ENCODE measurements around the gene ALPP.

The ALPP gene

GRCh38 chr2:232415138-232415690 is 36.7 kb downstream of the ALPP start:
- H3K4me3 ChIP-seq (ENCODE audit: low read length) = no peak overlapping the region
- H3K27ac ChIP-seq (ENCODE audit: low read depth, low read length) = no peak overlapping the region; the same call in 1 of the 2 replicates
- H3K4me1 ChIP-seq (ENCODE audit: insufficient read depth, low read length) = 0 out of 2 replicates have a peak, but pooled peaks cover 3% of the 10 kb centered on the region
- H3K9me3 ChIP-seq (ENCODE audit: insufficient read depth, low read depth, low read length) = no peaks in the 10 kb centered on the region
- peaks cover 29% of the 10 kb centered on the region for H3K36me3 ChIP-seq (ENCODE audit: insufficient read depth, low read length)
- WGBS = 94% methylated on average over 8 of the region's 8 CpGs
- peaks cover 31% of the 10 kb centered on the region for H3K27me3 ChIP-seq (ENCODE audit: insufficient read depth, low read length)
- H3K9ac ChIP-seq (ENCODE audit: low read depth, low read length) = no peak overlapping the region

DNA sequence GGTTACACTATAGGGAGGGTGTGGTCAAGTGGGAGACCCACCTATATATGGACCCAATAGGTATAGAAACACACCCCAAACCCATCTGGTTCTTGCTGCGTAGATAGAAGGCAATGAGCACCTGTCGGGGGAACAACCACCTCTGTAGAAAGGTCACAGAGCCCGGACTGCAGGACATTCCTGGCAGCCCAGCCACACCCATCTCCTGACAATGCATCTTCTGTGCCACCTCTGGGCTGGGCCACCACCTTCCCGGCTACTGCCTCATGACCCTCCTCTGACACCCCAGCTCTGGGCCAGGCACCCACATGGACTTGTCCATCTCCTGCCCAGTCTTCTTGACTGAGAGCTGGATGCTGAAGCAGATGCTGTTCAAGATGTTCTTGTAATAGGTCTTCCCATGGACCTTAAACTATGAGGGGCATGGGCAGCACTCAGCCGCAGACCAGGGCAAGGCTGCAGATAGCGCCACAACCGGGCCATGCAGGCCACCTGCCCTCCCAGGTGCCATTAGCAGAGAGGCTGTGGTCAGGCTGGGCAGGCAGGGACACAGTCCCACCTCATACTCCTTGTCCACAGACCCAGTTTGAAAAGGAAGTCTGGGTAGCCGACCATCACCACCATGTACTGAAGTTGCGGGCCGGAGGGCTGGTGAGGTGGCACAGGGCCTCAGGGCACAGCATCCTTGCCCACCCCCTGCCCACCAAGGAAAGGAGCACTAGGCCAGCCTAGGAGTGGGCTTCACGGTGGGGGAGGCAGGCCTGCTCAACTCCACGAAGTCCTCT is 37.4 kb downstream of the ALPP start:
- no peak overlapping the region for H3K27ac ChIP-seq (ENCODE audit: low read depth, low read length)
- H3K9me3 ChIP-seq (ENCODE audit: insufficient read depth, low read depth, low read length) = no peaks in the 10 kb centered on the region
- peaks cover 38% of the 10 kb centered on the region for H3K27me3 ChIP-seq (ENCODE audit: insufficient read depth, low read length)
- no peak overlapping the region for H3K9ac ChIP-seq (ENCODE audit: low read depth, low read length)
- H3K4me1 ChIP-seq (ENCODE audit: insufficient read depth, low read length) = 0 out of 2 replicates have a peak, but pooled peaks cover 3% of the 10 kb centered on the region
- no peak overlapping the region for H3K4me3 ChIP-seq (ENCODE audit: low read length)
- 95% methylated on average over 12 of the region's 12 CpGs for WGBS
- peaks cover 29% of the 10 kb centered on the region for H3K36me3 ChIP-seq (ENCODE audit: insufficient read depth, low read length)

GRCh38 chr2:232416521-232417470 is 38.2 kb downstream of the ALPP start:
- 95% methylated on average over 17 of the region's 17 CpGs for WGBS
- Histone ChIP-seq H3K4me3 (ENCODE audit: low read length) (no peak overlapping the region), H3K4me1 (ENCODE audit: insufficient read depth, low read length) (peaks cover 8% of the 10 kb centered on the region), H3K9ac (ENCODE audit: low read depth, low read length) (no peak overlapping the region), H3K9me3 (ENCODE audit: insufficient read depth, low read depth, low read length) (no peaks in the 10 kb centered on the region), H3K36me3 (ENCODE audit: insufficient read depth, low read length) (peaks cover 29% of the 10 kb centered on the region), H3K27ac (ENCODE audit: low read depth, low read length) (no peak overlapping the region), H3K27me3 (ENCODE audit: insufficient read depth, low read length) (peaks cover 47% of the 10 kb centered on the region)

DNA sequence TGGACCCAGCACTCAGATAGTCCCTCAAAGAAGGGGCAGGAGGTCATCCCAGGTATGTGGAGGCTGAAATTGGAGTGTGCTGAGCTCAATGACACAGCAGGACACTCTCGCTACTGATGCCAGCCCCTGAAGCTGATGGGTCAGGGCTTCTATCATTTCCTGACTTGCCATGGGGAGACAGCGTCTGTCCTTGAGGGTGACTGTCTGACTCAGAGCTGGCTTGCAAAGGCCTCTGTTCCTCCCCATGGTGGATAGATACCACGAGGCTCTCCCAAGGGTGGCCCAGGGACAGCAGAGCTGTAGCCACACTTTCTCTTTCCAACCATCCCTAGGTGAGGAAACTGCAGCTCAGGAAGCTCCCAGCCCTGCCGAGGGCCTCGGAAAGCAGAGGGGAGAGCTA is 38.9 kb downstream of the ALPP start:
- Histone ChIP-seq H3K27me3 (ENCODE audit: insufficient read depth, low read length) (peaks cover 54% of the 10 kb centered on the region), H3K9ac (ENCODE audit: low read depth, low read length) (no peak overlapping the region), H3K9me3 (ENCODE audit: insufficient read depth, low read depth, low read length) (no peaks in the 10 kb centered on the region), H3K4me1 (ENCODE audit: insufficient read depth, low read length) (peaks cover 15% of the 10 kb centered on the region), H3K4me3 (ENCODE audit: low read length) (no peak overlapping the region), H3K27ac (ENCODE audit: low read depth, low read length) (no peak overlapping the region), H3K36me3 (ENCODE audit: insufficient read depth, low read length) (peaks cover 29% of the 10 kb centered on the region)
- WGBS = 88% methylated on average over 5 of the region's 5 CpGs

DNA sequence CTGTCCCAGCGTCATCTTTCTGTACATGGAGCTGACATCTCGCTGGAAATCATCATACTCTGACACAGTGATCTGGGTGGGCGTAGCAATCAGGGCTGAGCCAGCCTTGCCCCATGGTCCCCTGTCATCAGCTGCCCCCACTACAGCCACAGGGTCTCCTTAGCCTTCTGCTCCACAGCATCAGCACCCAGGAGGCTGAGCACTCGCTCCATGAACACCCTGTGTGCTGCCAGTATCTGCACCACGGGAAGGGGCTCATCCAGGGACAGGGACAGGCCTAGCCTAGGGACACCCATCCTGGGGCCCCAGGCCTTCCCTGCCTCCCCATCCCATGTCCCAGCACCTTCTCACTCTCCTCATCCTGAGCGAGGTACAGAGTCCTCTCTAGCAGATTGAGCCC is 39.5 kb downstream of the ALPP start:
- WGBS = 84% methylated on average over 6 of the region's 6 CpGs
- 0 out of 2 replicates have a peak overlapping the region, but pooled peaks have one; percentile 77 for H3K9ac ChIP-seq (ENCODE audit: low read depth, low read length)
- no peaks in the 10 kb centered on the region for H3K9me3 ChIP-seq (ENCODE audit: insufficient read depth, low read depth, low read length)
- peaks cover 18% of the 10 kb centered on the region for H3K4me1 ChIP-seq (ENCODE audit: insufficient read depth, low read length)
- no peak overlapping the region for H3K27ac ChIP-seq (ENCODE audit: low read depth, low read length)
- peaks cover 56% of the 10 kb centered on the region for H3K27me3 ChIP-seq (ENCODE audit: insufficient read depth, low read length)
- peak overlapping the region; percentile 75 for H3K4me3 ChIP-seq (ENCODE audit: low read length)
- H3K36me3 ChIP-seq (ENCODE audit: insufficient read depth, low read length) = peaks cover 25% of the 10 kb centered on the region

DNA sequence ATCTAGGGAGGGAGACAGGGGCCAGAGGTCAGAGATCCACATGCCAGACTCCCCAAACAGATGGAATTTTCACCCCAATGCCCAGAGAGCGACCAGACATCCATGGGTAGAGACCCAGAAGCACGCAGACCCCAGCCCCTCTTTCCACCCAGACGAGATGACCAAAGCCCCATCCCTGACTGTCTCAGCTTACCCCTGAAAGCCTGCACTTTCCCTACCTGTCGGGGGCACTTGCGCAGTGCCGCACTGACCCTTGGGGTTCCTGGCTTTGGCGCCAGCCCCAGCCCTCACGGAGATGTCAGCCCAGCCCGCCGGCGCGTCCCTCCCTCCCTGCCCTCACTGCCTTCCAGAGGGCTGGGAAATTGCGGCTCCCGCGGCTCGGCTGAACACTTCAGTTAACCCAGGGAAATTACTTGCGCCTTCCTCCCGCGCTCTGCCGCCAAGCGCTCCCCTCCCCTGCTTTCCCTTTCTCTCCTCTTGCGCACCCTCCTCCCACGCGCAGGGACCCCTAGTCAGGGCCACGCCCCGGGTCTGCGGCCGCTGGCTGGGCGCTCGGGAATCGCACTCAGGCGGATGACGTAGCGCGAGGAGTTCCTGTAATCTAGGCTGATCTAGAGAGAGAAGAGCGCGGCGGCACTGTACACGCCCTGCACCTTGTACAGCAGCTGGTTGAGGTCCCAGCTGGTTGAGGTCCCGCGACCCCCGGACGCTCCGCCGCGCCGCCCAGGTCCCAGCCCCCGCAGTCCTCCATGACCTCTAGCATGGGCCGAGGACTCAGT is 40.1 kb downstream of the ALPP start:
- Histone ChIP-seq H3K27ac (ENCODE audit: low read depth, low read length) (no peak overlapping the region), H3K27me3 (ENCODE audit: insufficient read depth, low read length) (peaks cover 56% of the 10 kb centered on the region), H3K9ac (ENCODE audit: low read depth, low read length) (peak overlapping the region; percentile 77), H3K4me3 (ENCODE audit: low read length) (peak overlapping the region; percentile 75), H3K4me1 (ENCODE audit: insufficient read depth, low read length) (peaks cover 18% of the 10 kb centered on the region), H3K9me3 (ENCODE audit: insufficient read depth, low read depth, low read length) (no peaks in the 10 kb centered on the region), H3K36me3 (ENCODE audit: insufficient read depth, low read length) (peaks cover 25% of the 10 kb centered on the region)
- WGBS = 5% methylated on average over 49 of the region's 49 CpGs

DNA sequence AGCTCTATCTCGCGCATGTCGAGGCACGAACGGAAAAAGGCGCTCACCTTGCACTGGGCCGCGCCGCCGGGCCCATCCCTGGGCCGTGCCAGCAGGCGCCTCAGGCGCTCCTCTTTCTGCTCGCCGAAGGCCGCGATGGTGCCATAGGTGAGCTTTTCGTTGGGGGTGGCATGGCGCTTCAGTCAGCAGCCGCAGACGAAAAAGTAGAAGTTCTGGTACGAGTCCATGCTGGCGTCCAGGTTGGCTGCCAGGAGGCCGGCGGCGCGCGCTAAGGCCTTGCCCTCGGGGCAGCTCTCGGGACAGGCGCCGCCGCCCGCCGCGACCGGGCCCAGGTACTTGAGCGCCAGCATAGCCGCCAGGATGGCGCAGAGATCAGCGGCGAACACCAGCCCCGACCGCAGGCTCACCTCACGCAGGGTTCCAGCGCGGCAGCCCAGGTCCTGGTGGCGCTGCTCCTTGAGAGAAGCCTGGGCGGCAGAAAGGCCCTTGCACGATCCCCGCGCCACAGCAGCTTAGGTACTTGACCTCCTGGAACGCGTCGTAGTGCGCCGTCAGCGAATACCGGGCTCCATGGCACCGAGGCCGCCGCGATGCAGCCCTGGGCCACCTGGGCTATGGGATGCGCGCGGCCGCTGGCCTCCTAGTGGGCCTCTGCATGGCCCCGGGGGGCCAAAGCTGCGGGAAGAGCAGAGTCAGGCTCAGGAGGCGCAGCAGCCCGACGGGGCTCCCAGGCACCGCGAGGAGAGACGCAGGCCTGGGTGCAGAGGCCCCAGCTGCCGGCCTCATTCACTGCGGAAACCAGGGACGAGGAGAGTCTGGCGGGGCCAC is 40.9 kb downstream of the ALPP start:
- Histone ChIP-seq H3K27me3 (ENCODE audit: insufficient read depth, low read length) (peaks cover 56% of the 10 kb centered on the region), H3K27ac (ENCODE audit: low read depth, low read length) (peak overlapping the region; percentile 13; the same call in 1 of the 2 replicates), H3K9ac (ENCODE audit: low read depth, low read length) (peak overlapping the region; percentile 77), H3K9me3 (ENCODE audit: insufficient read depth, low read depth, low read length) (no peaks in the 10 kb centered on the region), H3K4me1 (ENCODE audit: insufficient read depth, low read length) (peaks cover 26% of the 10 kb centered on the region), H3K36me3 (ENCODE audit: insufficient read depth, low read length) (peaks cover 25% of the 10 kb centered on the region), H3K4me3 (ENCODE audit: low read length) (peak overlapping the region; percentile 75)
- WGBS = 2% methylated on average over 79 of the region's 79 CpGs

DNA sequence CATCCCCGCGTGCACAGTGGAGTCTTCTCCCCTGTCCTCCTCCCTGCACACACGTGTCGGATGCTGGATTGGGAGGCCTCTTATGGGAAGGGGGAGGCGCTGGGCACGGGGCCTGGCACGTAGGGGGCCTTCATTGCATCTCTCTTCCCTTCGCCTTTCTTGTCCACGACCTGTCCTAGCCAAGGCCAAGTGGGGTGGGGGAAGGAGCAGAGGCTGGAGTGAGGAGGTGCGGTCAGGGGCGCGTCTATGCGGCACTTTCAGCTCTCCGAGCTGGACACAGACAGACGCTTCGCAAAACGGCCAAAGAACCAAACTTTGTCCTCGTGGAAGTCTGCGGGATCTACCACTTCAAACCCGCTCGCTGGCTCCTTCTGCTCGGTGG is 41.5 kb downstream of the ALPP start:
- H3K36me3 ChIP-seq (ENCODE audit: insufficient read depth, low read length) = peaks cover 25% of the 10 kb centered on the region
- no peaks in the 10 kb centered on the region for H3K9me3 ChIP-seq (ENCODE audit: insufficient read depth, low read depth, low read length)
- H3K27me3 ChIP-seq (ENCODE audit: insufficient read depth, low read length) = peaks cover 56% of the 10 kb centered on the region
- peak overlapping the region; percentile 75 for H3K4me3 ChIP-seq (ENCODE audit: low read length)
- peaks cover 32% of the 10 kb centered on the region for H3K4me1 ChIP-seq (ENCODE audit: insufficient read depth, low read length)
- peak overlapping the region; percentile 77 for H3K9ac ChIP-seq (ENCODE audit: low read depth, low read length)
- 3% methylated on average over 16 of the region's 22 CpGs for WGBS
- H3K27ac ChIP-seq (ENCODE audit: low read depth, low read length) = peak overlapping the region; percentile 98; the same call in 1 of the 2 replicates

- peak overlapping the region; percentile 75 for H3K4me3 ChIP-seq (ENCODE audit: low read length)
- under 1% methylated on average over 79 of the region's 79 CpGs for WGBS
- no peaks in the 10 kb centered on the region for H3K9me3 ChIP-seq (ENCODE audit: insufficient read depth, low read depth, low read length)
- H3K27ac ChIP-seq (ENCODE audit: low read depth, low read length) = peak overlapping the region; percentile 98; the same call in 1 of the 2 replicates
- H3K9ac ChIP-seq (ENCODE audit: low read depth, low read length) = peak overlapping the region; percentile 77
- peaks cover 56% of the 10 kb centered on the region for H3K27me3 ChIP-seq (ENCODE audit: insufficient read depth, low read length)
- H3K4me1 ChIP-seq (ENCODE audit: insufficient read depth, low read length) = peaks cover 37% of the 10 kb centered on the region
- H3K36me3 ChIP-seq (ENCODE audit: insufficient read depth, low read length) = peaks cover 25% of the 10 kb centered on the region
Measured at GRCh38 chr2:232420463-232421188, 42.1 kb downstream of the ALPP start.

Data from HUES64 (cell line).